ENCODE measurements around the gene RIC8B. TPM values are rescaled to one million over a fixed set of nuclear protein-coding genes. Genes with fewer than 3 reads are reported as not detected.

Gene RIC8B
- total RNA-seq, 1 experiment from 2014 or later, result 7.8 TPM

DNA sequence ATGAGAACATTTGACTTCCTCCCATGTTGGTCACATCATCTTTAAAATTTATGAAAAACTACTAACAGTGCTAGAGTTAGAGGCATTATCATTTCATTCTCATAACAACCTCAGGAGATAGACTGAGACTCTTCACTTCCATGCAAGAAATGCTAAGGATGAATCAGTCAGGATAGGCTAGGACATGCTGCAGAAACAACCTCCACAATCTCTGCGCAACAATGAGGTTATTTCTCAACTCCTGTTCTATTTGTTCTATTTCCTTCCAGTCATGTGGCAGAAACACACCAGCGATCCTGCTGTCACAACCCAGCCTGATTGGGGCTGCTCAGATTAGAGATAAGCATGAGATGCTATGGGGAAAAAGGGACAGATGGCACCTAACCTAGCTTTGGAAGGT is 132.2 kb downstream of the RIC8B start:
- Mint-ChIP-seq H3K4me1 (ENCODE audit: low read depth, unreplicated experiment) (no peaks in the 10 kb centered on the region), H3K4me3 (ENCODE audit: unreplicated experiment) (no peak overlapping the region), H3K27me3 (ENCODE audit: insufficient read depth, unreplicated experiment) (no peaks in the 10 kb centered on the region), H3K36me3 (ENCODE audit: insufficient read depth, unreplicated experiment) (no peaks in the 10 kb centered on the region), H3K9me3 (ENCODE audit: unreplicated experiment) (no peaks in the 10 kb centered on the region), H3K27ac (ENCODE audit: unreplicated experiment) (no peak overlapping the region)
- CTCF ChIA-PET, result interaction anchor here (0.7 kb wide), 1 partner anchor 10 kb away, joined by 5 read pairs; no protein-coding TSS in a partner anchor
- intact Hi-C loops (cut with micrococcal nuclease; ENCODE audit: unreplicated experiment), result no loop called here
- no peaks in the 10 kb centered on the region for H3K27me3 ChIP-seq (replicated peaks; ENCODE audit: control insufficient read depth, insufficient read depth, low read length)
- H3K4me3 ChIP-seq (ENCODE audit: low read depth, low read length), result no peak overlapping the region
- no TSS peak for BruUV-seq (replicated peaks)
- TF ChIP-seq CTCF (IDR thresholded peaks at IDR 0.05; ENCODE audit: insufficient read depth in 1 of 2, low read depth in 1 of 2, low read length in 1 of 2, severe bottlenecking in 1 of 2, unreplicated experiment in 1 of 2), result no peak
- POLR2A ChIA-PET, result no interaction called here
- H3K4me1 ChIP-seq, result no peaks in the 10 kb centered on the region
- no peaks in the 10 kb centered on the region for H3K36me3 ChIP-seq (ENCODE audit: control insufficient read depth, insufficient read depth, low read length)
- no peak for DNase-seq
- no peaks in the 10 kb centered on the region for H3K9me3 ChIP-seq

DNA sequence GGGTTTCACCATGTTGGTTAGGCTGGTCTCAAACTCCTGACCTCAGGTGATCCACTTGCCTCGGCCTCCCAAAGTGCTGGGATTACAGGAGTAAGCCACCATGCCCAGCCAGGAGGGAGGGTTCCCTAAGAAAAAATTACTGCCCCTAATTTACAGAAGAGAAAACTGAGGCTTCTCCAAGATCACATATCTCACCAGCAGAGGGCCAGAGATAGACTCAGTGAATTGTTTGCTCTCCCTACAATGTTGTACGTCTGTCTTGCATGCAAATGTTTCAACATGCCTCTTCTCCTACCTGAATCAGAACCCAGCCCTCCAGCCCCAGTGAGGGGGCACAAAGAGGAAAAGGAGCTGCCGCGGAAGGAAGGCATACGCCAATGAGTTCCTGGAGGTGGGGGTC is 132.9 kb downstream of the RIC8B start:
- no peak for DNase-seq
- CTCF ChIA-PET, result no interaction called here
- no peaks in the 10 kb centered on the region for H3K4me1 ChIP-seq
- Mint-ChIP-seq H3K27ac (ENCODE audit: unreplicated experiment) (no peak overlapping the region), H3K9me3 (ENCODE audit: unreplicated experiment) (no peaks in the 10 kb centered on the region), H3K4me1 (ENCODE audit: low read depth, unreplicated experiment) (no peaks in the 10 kb centered on the region), H3K27me3 (ENCODE audit: insufficient read depth, unreplicated experiment) (no peaks in the 10 kb centered on the region), H3K4me3 (ENCODE audit: unreplicated experiment) (no peak overlapping the region), H3K36me3 (ENCODE audit: insufficient read depth, unreplicated experiment) (no peaks in the 10 kb centered on the region)
- POLR2A ChIA-PET, result no interaction called here
- intact Hi-C loops (cut with micrococcal nuclease; ENCODE audit: unreplicated experiment), result no loop called here
- H3K4me3 ChIP-seq (ENCODE audit: low read depth, low read length), result no peak overlapping the region
- H3K36me3 ChIP-seq (ENCODE audit: control insufficient read depth, insufficient read depth, low read length), result no peaks in the 10 kb centered on the region
- BruUV-seq (replicated peaks), result no TSS peak
- no peaks in the 10 kb centered on the region for H3K9me3 ChIP-seq
- no peaks in the 10 kb centered on the region for H3K27me3 ChIP-seq (replicated peaks; ENCODE audit: control insufficient read depth, insufficient read depth, low read length)
- TF ChIP-seq CTCF (IDR thresholded peaks at IDR 0.05; ENCODE audit: insufficient read depth in 1 of 2, low read depth in 1 of 2, low read length in 1 of 2, severe bottlenecking in 1 of 2, unreplicated experiment in 1 of 2), result no peak

GRCh38 chr12:106907846-106908245 is 133.4 kb downstream of the RIC8B start:
- POLR2A ChIA-PET, result no interaction called here
- intact Hi-C loops (cut with micrococcal nuclease; ENCODE audit: unreplicated experiment), result no loop called here

More at GRCh38 chr12:106907846-106908245, 133.4 kb downstream of the RIC8B start:
- Mint-ChIP-seq H3K36me3 (ENCODE audit: insufficient read depth, unreplicated experiment) (no peaks in the 10 kb centered on the region), H3K27ac (ENCODE audit: unreplicated experiment) (no peak overlapping the region), H3K27me3 (ENCODE audit: insufficient read depth, unreplicated experiment) (no peaks in the 10 kb centered on the region), H3K4me1 (ENCODE audit: low read depth, unreplicated experiment) (no peaks in the 10 kb centered on the region), H3K9me3 (ENCODE audit: unreplicated experiment) (no peaks in the 10 kb centered on the region), H3K4me3 (ENCODE audit: unreplicated experiment) (no peak overlapping the region)
- no peaks in the 10 kb centered on the region for H3K4me1 ChIP-seq
- H3K27me3 ChIP-seq (replicated peaks; ENCODE audit: control insufficient read depth, insufficient read depth, low read length), result no peaks in the 10 kb centered on the region
- no peaks in the 10 kb centered on the region for H3K36me3 ChIP-seq (ENCODE audit: control insufficient read depth, insufficient read depth, low read length)
- no peak for TF ChIP-seq CTCF (IDR thresholded peaks at IDR 0.05; ENCODE audit: insufficient read depth in 1 of 2, low read depth in 1 of 2, low read length in 1 of 2, severe bottlenecking in 1 of 2, unreplicated experiment in 1 of 2)
- no peaks in the 10 kb centered on the region for H3K9me3 ChIP-seq
- no peak overlapping the region for H3K4me3 ChIP-seq (ENCODE audit: low read depth, low read length)
- BruUV-seq (replicated peaks), result no TSS peak
- DNase-seq, result no peak
- CTCF ChIA-PET, result no interaction called here

Data from Caco-2 (cell line).